CD14-positive monocyte (primary cell): Measurements from ENCODE around the gene MYO3B. TPM values are rescaled to one million over a fixed set of nuclear protein-coding genes. Genes with fewer than 3 reads are reported as not detected.

Experiments used
- DNase-seq, 3 donors: peaks; one replicate each; pipeline ENCODE4 v3.0.0-alpha.2; 2011 to 2022
- H2AFZ ChIP-seq: 2 replicates; pipeline ENCODE4 v1.6.0; 2012; ENCODE audit warnings: mild to moderate bottlenecking, low read depth, low read length, inconsistent platforms; ENCODE audit not compliant: insufficient read depth, poor library complexity, severe bottlenecking
- H3K27ac ChIP-seq, 2 donors: 1 replicate in 1 of 2; 2 replicates in 1 of 2; pipeline ENCODE4 v1.5.1; 2012 to 2013; ENCODE audit warnings: low read length in 2 of 2, control low read depth in 1 of 2, inconsistent platforms in 1 of 2, low read depth in 1 of 2, mild to moderate bottlenecking in 1 of 2
- H3K27me3 ChIP-seq, 2 donors: one replicate each; pipeline versions ENCODE4 v1.6.0 to v1.6.1; 2011 to 2013; ENCODE audit warnings: low read length in 2 of 2; ENCODE audit not compliant: control insufficient read depth in 2 of 2, insufficient read depth in 2 of 2
- H3K36me3 ChIP-seq, 2 donors: replicated peaks in 1 of 2; 1 replicate in 1 of 2; 2 replicates in 1 of 2; pipeline versions ENCODE4 v1.5.1 to v1.6.1; 2012 to 2013; ENCODE audit warnings: low read length in 2 of 2, control low read depth in 1 of 2, inconsistent platforms in 1 of 2, mild to moderate bottlenecking in 1 of 2; ENCODE audit not compliant: insufficient read depth in 2 of 2, control insufficient read depth in 1 of 2
- H3K4me1 ChIP-seq, 2 donors: 1 replicate in 1 of 2; 2 replicates in 1 of 2; pipeline versions ENCODE4 v1.5.1 to v1.6.1; 2012 to 2013; ENCODE audit warnings: low read length in 2 of 2, control low read depth in 1 of 2, inconsistent platforms in 1 of 2, mild to moderate bottlenecking in 1 of 2, moderate library complexity in 1 of 2; ENCODE audit not compliant: insufficient read depth in 2 of 2, control insufficient read depth in 1 of 2
- H3K4me2 ChIP-seq: replicated peaks from 2 replicates; pipeline ENCODE3; 2012; ENCODE audit warnings: low read length, moderate library complexity, mild to moderate bottlenecking; ENCODE audit not compliant: poor library complexity, severe bottlenecking; ENCODE audit errors: extremely low read depth
- H3K4me3 ChIP-seq, 3 experiments: fragments of 200-600 bp in 1 of 3; sonication (generic) in 1 of 3; replicated peaks in 1 of 3; 1 replicate in 2 of 3; 2 replicates in 1 of 3; pipeline ENCODE4 v1.5.1; 2011 to 2013; ENCODE audit warnings: low read length in 3 of 3, mild to moderate bottlenecking in 3 of 3, control low read depth in 2 of 3, low read depth in 2 of 3, inconsistent platforms in 1 of 3, moderate library complexity in 1 of 3
- H3K79me2 ChIP-seq: 2 replicates; pipeline ENCODE4 v1.6.0; 2012; ENCODE audit warnings: mild to moderate bottlenecking, control low read depth, inconsistent platforms, low read length, moderate library complexity; ENCODE audit not compliant: insufficient read depth
- H3K9ac ChIP-seq: 2 replicates; pipeline ENCODE4 v1.6.0; 2017; ENCODE audit warnings: low read length, mild to moderate bottlenecking; ENCODE audit not compliant: insufficient read depth, poor library complexity, severe bottlenecking
- H3K9me3 ChIP-seq, 2 donors: replicated peaks in 1 of 2; 1 replicate in 1 of 2; 2 replicates in 1 of 2; pipeline versions ENCODE4 v1.5.1 to v1.6.1; 2012 to 2013; ENCODE audit warnings: low read length in 2 of 2, control low read depth in 1 of 2; ENCODE audit not compliant: control insufficient read depth in 1 of 2, insufficient read depth in 1 of 2
- H4K20me1 ChIP-seq: 2 replicates; pipeline ENCODE4 v1.6.0; 2012; ENCODE audit warnings: mild to moderate bottlenecking, low read length, control low read depth, moderate library complexity; ENCODE audit not compliant: insufficient read depth
- H3K27ac Mint-ChIP-seq, 7 donors: one replicate each; pipeline ENCODE4 v1.8.0; 2020; ENCODE audit warnings: mild to moderate bottlenecking in 7 of 7, mixed read lengths in 7 of 7, moderate library complexity in 6 of 7, inconsistent platforms in 2 of 7
- H3K27me3 Mint-ChIP-seq, 3 donors: one replicate each; pipeline ENCODE4 v1.8.0; 2021 to 2022; ENCODE audit warnings: low read depth in 3 of 3, mild to moderate bottlenecking in 3 of 3, mixed read lengths in 3 of 3, moderate library complexity in 3 of 3, inconsistent platforms in 1 of 3
- H3K36me3 Mint-ChIP-seq, 2 donors: one replicate each; pipeline ENCODE4 v1.8.0; 2020; ENCODE audit warnings: mixed read lengths in 2 of 2, inconsistent platforms in 1 of 2, mild to moderate bottlenecking in 1 of 2
- H3K4me1 Mint-ChIP-seq: one replicate; pipeline ENCODE4 v1.8.0; 2020; ENCODE audit warnings: mild to moderate bottlenecking, mixed read lengths
- H3K4me3 Mint-ChIP-seq, 2 donors: one replicate each; pipeline ENCODE4 v1.8.0; 2020; ENCODE audit warnings: mild to moderate bottlenecking in 2 of 2, mixed read lengths in 2 of 2, moderate library complexity in 1 of 2
- H3K9me3 Mint-ChIP-seq, 7 donors: one replicate each; pipeline ENCODE4 v1.8.0; 2020 to 2022; ENCODE audit warnings: mixed read lengths in 7 of 7, mild to moderate bottlenecking in 6 of 7, moderate library complexity in 6 of 7, inconsistent platforms in 2 of 7
- WGBS: methylation state at CpG from one replicate; pipeline ENCODE4 v1.1.5; 2013; ENCODE audit warnings: missing lambda C conversion rate; ENCODE audit not compliant: insufficient coverage; 5-methylcytosine and 5-hydroxymethylcytosine counted together
- intact Hi-C, 2 donors: fragments of 100-400 bp; cut with micrococcal nuclease; formaldehyde crosslinking; loops; one replicate each; pipeline versions ENCODE4 v1.15.0 to v1.15.1; 2023
- polyA plus RNA-seq, 3 donors: library from polyadenylated mRNA; depleted of rRNA in 1 of 3; unstranded in 2 of 3; stranded (reverse) in 1 of 3; fragments of 300-500 nt in 2 of 3; fragments of >200 nt in 1 of 3; fragmentation: Illumina TruSeq in 2 of 3; gene quantifications; 1 replicate in 2 of 3; 2 replicates in 1 of 3; pipeline ENCODE4 v1.2.3, GENCODE V29; 2012 to 2021
- TF ChIP-seq, protein P1 (sequence below): fragments of 200-600 bp; IDR thresholded peaks from one replicate; pipeline ENCODE4 v1.8.0; 2022; ENCODE audit warnings: antibody characterized with exemption, mild to moderate bottlenecking

Gene MYO3B
- polyA plus RNA-seq, 3 donors, result not detected

DNA sequence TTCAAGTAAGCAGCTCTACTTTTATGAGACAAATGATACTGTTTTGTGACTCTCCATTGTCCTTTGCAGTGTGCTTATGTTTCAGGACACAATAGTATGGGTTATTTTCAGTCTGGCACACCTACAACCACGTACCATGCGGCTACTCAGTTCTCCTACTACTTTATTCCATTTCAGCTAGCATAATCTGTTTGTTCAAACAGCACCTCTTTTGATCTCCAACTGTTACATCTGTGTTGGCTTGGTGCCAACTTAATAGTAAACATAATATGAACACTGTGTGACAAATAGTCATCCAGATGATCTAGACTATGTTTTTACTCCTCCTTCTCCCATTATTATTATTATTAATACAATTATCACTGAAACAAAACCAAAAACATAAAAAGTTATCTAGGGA is 40.5 kb downstream of the MYO3B start:
- WGBS, result no CpG with 5 or more reads among the region's 2 CpGs
- Histone ChIP-seq H2AFZ (no peak overlapping the region), H3K9me3 (no peaks in the 10 kb centered on the region), H3K4me3 (no peak overlapping the region), H3K27me3 (no peaks in the 10 kb centered on the region), H4K20me1 (no peaks in the 10 kb centered on the region), H3K36me3 (no peaks in the 10 kb centered on the region), H3K79me2 (no peaks in the 10 kb centered on the region), H3K4me2 (no peak overlapping the region), H3K9ac (no peak overlapping the region), H3K4me1 (no peaks in the 10 kb centered on the region), H3K27ac (no peak overlapping the region)
- no peak overlapping the region for H3K27ac Mint-ChIP-seq
- no peaks in the 10 kb centered on the region for H3K4me1 Mint-ChIP-seq
- intact Hi-C loops, result no loop called here
- TF ChIP-seq, protein P1, sequence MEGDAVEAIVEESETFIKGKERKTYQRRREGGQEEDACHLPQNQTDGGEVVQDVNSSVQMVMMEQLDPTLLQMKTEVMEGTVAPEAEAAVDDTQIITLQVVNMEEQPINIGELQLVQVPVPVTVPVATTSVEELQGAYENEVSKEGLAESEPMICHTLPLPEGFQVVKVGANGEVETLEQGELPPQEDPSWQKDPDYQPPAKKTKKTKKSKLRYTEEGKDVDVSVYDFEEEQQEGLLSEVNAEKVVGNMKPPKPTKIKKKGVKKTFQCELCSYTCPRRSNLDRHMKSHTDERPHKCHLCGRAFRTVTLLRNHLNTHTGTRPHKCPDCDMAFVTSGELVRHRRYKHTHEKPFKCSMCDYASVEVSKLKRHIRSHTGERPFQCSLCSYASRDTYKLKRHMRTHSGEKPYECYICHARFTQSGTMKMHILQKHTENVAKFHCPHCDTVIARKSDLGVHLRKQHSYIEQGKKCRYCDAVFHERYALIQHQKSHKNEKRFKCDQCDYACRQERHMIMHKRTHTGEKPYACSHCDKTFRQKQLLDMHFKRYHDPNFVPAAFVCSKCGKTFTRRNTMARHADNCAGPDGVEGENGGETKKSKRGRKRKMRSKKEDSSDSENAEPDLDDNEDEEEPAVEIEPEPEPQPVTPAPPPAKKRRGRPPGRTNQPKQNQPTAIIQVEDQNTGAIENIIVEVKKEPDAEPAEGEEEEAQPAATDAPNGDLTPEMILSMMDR, result no peak
- no peak for DNase-seq
- no peaks in the 10 kb centered on the region for H3K36me3 Mint-ChIP-seq
- H3K4me3 Mint-ChIP-seq, result no peak overlapping the region
- peaks cover 0 to 2% (median 1%) of the 10 kb centered on the region in 3 donors for H3K27me3 Mint-ChIP-seq
- no peaks in the 10 kb centered on the region for H3K9me3 Mint-ChIP-seq

DNA sequence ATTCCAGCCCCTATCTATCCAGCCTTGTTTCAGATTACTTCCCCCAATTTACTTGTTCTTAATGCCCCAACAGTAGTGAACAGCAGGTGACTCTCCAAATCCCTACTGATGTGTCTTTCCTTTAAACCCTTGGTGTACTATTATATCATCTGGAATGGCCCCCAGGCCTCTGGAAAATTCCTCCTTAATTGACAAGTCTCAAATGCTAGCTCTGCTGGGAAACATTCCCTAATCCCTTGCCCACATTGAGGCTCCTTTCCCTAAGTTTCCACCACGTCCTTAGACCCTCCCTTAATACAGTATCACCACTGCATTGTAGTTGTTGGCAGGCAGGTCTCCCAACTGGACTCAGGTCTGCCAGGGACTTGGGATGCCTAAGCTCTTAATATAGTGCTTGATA is 41.0 kb downstream of the MYO3B start:
- WGBS, result no CpG with 5 or more reads among the region's 1 CpG
- H3K27me3 ChIP-seq, result no peaks in the 10 kb centered on the region
- no peak overlapping the region for H3K27ac ChIP-seq
- no peak overlapping the region for H3K4me2 ChIP-seq
- H3K4me3 Mint-ChIP-seq, result no peak overlapping the region
- no peaks in the 10 kb centered on the region for H3K36me3 ChIP-seq
- no peak overlapping the region for H3K9ac ChIP-seq
- H3K27me3 Mint-ChIP-seq, result peaks cover 0 to 2% (median 2%) of the 10 kb centered on the region in 3 donors
- no peaks in the 10 kb centered on the region for H3K79me2 ChIP-seq
- TF ChIP-seq, protein P1, result no peak
- H2AFZ ChIP-seq, result no peak overlapping the region
- H3K4me1 ChIP-seq, result no peaks in the 10 kb centered on the region
- DNase-seq, result no peak
- no peak overlapping the region for H3K27ac Mint-ChIP-seq
- no peak overlapping the region for H3K4me3 ChIP-seq
- H3K9me3 ChIP-seq, result no peaks in the 10 kb centered on the region
- no peaks in the 10 kb centered on the region for H4K20me1 ChIP-seq
- H3K36me3 Mint-ChIP-seq, result no peaks in the 10 kb centered on the region
- no peaks in the 10 kb centered on the region for H3K4me1 Mint-ChIP-seq
- no peaks in the 10 kb centered on the region for H3K9me3 Mint-ChIP-seq
- intact Hi-C loops, result no loop called here
